AG04449 (cell line): ENCODE data around the gene IFFO2.

Experiments
- CTCF ChIA-PET: fragments of 350-600 bp; formaldehyde crosslinking; extraction: SDS; loops from one replicate; lab custom pipeline; 2021; ENCODE audit warnings: antibody characterized with exemption; lab: Yijun Ruan, JAX
- POLR2A ChIA-PET: fragments of 400-600, 350-600 bp; formaldehyde crosslinking; extraction: SDS; loops from one replicate; lab custom pipeline; 2020; ENCODE audit warnings: antibody characterized with exemption, inconsistent platforms; lab: Yijun Ruan, JAX
- DNase-seq: peaks from one replicate; pipeline ENCODE4 v3.0.0-alpha.2; 2010; ENCODE audit warnings: low read depth, low spot score
- H3K4me3 ChIP-seq: 2 replicates; pipeline ENCODE4 v1.5.1; 2011; ENCODE audit warnings: low read depth, mild to moderate bottlenecking, control low read depth, low read length
- TF ChIP-seq, protein P1 (sequence below): IDR thresholded peaks from one replicate; pipeline ENCODE4 v1.5.1; 2011; ENCODE audit warnings: mild to moderate bottlenecking, moderate library complexity, low read length, control low read depth, inconsistent platforms; ENCODE audit not compliant: insufficient read depth; ENCODE audit errors: missing control alignments

Gene IFFO2

GRCh38 chr1:18955441-18956192 lies 859 bp downstream of the IFFO2 start:
- H3K4me3 ChIP-seq, result peak overlapping the region; percentile 75
- CTCF ChIA-PET, result interaction anchor here (0.8 to 12.4 kb wide), 7 partner anchors 10 to 94 kb away, joined by 3 to 179 read pairs (median 3); no protein-coding TSS in a partner anchor
- DNase-seq, result no peak
- POLR2A ChIA-PET, result interaction anchor here (1.1 to 2.1 kb wide), 4 partner anchors 11 to 34 kb away, joined by 3 to 8 read pairs (median 6); no protein-coding TSS in a partner anchor
- TF ChIP-seq, protein P1, sequence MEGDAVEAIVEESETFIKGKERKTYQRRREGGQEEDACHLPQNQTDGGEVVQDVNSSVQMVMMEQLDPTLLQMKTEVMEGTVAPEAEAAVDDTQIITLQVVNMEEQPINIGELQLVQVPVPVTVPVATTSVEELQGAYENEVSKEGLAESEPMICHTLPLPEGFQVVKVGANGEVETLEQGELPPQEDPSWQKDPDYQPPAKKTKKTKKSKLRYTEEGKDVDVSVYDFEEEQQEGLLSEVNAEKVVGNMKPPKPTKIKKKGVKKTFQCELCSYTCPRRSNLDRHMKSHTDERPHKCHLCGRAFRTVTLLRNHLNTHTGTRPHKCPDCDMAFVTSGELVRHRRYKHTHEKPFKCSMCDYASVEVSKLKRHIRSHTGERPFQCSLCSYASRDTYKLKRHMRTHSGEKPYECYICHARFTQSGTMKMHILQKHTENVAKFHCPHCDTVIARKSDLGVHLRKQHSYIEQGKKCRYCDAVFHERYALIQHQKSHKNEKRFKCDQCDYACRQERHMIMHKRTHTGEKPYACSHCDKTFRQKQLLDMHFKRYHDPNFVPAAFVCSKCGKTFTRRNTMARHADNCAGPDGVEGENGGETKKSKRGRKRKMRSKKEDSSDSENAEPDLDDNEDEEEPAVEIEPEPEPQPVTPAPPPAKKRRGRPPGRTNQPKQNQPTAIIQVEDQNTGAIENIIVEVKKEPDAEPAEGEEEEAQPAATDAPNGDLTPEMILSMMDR, result peak; percentile 21

DNA sequence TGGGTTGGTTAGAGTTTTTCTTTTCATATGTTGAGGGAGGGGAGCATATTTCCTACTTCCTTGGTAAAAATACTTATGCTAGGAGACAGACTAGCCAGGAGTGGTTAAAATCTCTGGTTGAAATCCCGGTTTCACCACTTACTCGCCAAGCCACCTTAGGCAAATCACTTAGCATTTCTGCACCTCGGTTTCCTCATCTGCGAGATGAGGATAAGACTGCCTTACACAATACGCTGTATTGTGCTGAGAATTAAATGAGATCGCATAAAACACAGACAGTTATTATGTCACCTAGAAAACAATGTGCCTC lies 1.4 kb downstream of the IFFO2 start:
- ChIA-PET CTCF (interaction anchor here (1.0 to 12.4 kb wide), 7 partner anchors 9 to 95 kb away, joined by 3 to 179 read pairs (median 4); no protein-coding TSS in a partner anchor), POLR2A (interaction anchor here (1.1 to 2.1 kb wide), 3 partner anchors 15 to 33 kb away, joined by 3 to 8 read pairs (median 6); no protein-coding TSS in a partner anchor)
- TF ChIP-seq, protein P1, result no peak
- no peak for DNase-seq
- peak overlapping the region; percentile 75 for H3K4me3 ChIP-seq

GRCh38 chr1:18954270-18955071 lies 2.0 kb downstream of the IFFO2 start:
- POLR2A ChIA-PET, result interaction anchor here (1.8 kb wide), 1 partner anchor 28 kb away, joined by 6 read pairs; no protein-coding TSS in a partner anchor
- no peak for DNase-seq
- TF ChIP-seq, protein P1, result no peak
- H3K4me3 ChIP-seq, result peak overlapping the region; percentile 75
- CTCF ChIA-PET, result interaction anchor here (0.8 to 12.4 kb wide), 8 partner anchors 9 to 95 kb away, joined by 3 to 179 read pairs (median 3); no protein-coding TSS in a partner anchor

DNA sequence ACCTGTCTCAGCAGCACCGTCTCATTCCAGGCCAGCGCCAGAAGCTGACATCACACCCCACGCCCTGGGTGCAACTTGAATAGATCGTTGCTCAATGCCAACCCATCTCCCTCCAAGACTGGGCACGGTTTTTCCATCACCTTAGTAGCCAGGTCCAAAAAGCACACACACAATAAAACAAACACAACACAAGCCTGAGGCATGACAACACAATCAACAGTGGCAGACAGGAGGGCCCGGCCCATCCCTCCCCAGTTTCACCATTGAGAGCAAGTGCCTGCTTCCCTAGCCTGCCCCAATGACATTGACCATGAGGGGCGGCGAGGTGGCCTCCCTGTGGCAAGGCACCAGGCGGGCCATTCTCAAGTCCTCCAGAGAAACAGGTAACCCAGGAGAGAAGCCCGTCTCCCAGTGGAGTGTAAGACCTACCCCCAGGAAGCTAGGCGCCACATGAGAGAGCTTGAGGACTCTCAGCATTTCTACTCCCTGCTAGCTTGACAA lies 2.7 kb downstream of the IFFO2 start:
- TF ChIP-seq, protein P1, result no peak
- ChIA-PET POLR2A (interaction anchor here (1.8 kb wide), 1 partner anchor 27 kb away, joined by 6 read pairs; no protein-coding TSS in a partner anchor), CTCF (interaction anchor here (1.0 to 12.4 kb wide), 4 partner anchors 10 to 42 kb away, joined by 3 to 179 read pairs (median 5); no protein-coding TSS in a partner anchor)
- peak overlapping the region; percentile 75 for H3K4me3 ChIP-seq
- DNase-seq, result no peak

- TF ChIP-seq, protein P1, result no peak
- H3K4me3 ChIP-seq, result no peak overlapping the region
- ChIA-PET CTCF (interaction anchor here (0.6 to 12.4 kb wide), 3 partner anchors 11 to 68 kb away, joined by 3 to 179 read pairs (median 8); no protein-coding TSS in a partner anchor), POLR2A (no interaction called here)
- DNase-seq, result no peak
Measured at GRCh38 chr1:18951818-18952391, 4.6 kb downstream of the IFFO2 start.
